Body of pancreas (tissue), 4 donors: ENCODE data around the gene DCAKD. TPM values are rescaled to one million over a fixed set of nuclear protein-coding genes. Genes with fewer than 3 reads are reported as not detected.
"Not testable (repeated sequence)": the region's sequence is repeated elsewhere in the genome, so short reads cannot be mapped to it uniquely, and the experiment has no call there.

ENCODE experiments used
- ATAC-seq: fragments of 150-250 bp; one replicate; pipeline ENCODE4 v1.9.1; 2016
- DNase-seq, 4 donors: peaks; one replicate each; pipeline ENCODE4 v3.0.0-alpha.2; 2019
- H3K27ac ChIP-seq, 4 donors: fragments of 200-600 bp; sonication (generic); 1 replicate in 3 of 4; 2 replicates in 1 of 4; pipeline versions ENCODE4 v1.5.1 to v1.6.1; 2016 to 2019; ENCODE audit warnings: mild to moderate bottlenecking in 1 of 4, mixed read lengths in 1 of 4, moderate library complexity in 1 of 4
- H3K27me3 ChIP-seq, 2 donors: fragments of 200-600 bp; sonication (generic); one replicate each; pipeline ENCODE4 v1.6.0; 2016; ENCODE audit warnings: mild to moderate bottlenecking in 1 of 2
- H3K36me3 ChIP-seq, 2 donors: fragments of 200-600 bp; sonication (generic); replicated peaks in 1 of 2; 2 replicates each; pipeline ENCODE4 v1.5.1; 2016; ENCODE audit warnings: low read depth in 2 of 2; ENCODE audit not compliant: insufficient read depth in 1 of 2
- H3K4me1 ChIP-seq: fragments of 200-600 bp; sonication (generic); one replicate; pipeline ENCODE4 v1.6.0; 2016
- H3K4me3 ChIP-seq, 2 donors: fragments of 200-600 bp; sonication (generic); 1 replicate in 1 of 2; 2 replicates in 1 of 2; pipeline ENCODE4 v1.5.1; 2016 to 2019
- H3K9me3 ChIP-seq, 3 donors: fragments of 200-600 bp; sonication (generic); 1 replicate in 2 of 3; 2 replicates in 1 of 3; pipeline ENCODE4 v1.5.1; 2016
- POLR2A ChIP-seq, 3 donors: fragments of 450-650 bp; IDR thresholded peaks; one replicate each; pipeline ENCODE4 v1.6.1; 2016; ENCODE audit warnings: antibody characterized with exemption in 3 of 3, mild to moderate bottlenecking in 2 of 3
- WGBS, 2 donors: methylation state at CpG; one replicate each; pipeline ENCODE4 v1.1.5; 2017; 5-methylcytosine and 5-hydroxymethylcytosine counted together
- intact Hi-C: fragments of 100-400 bp; cut with DNase I; formaldehyde crosslinking; loops from one replicate; pipeline ENCODE4 v1.15.1; 2023
- total RNA-seq, 2 donors: library from RNA; depleted of rRNA; stranded (reverse); fragments of >200 nt; gene quantifications; one replicate each; pipeline ENCODE4 v1.1.0, GENCODE V29; 2016
- TF ChIP-seq, protein P1 (sequence below), 7 experiments: fragments of 450-650 bp in 4 of 7; fragments of 200-600 bp in 3 of 7; sonication (generic) in 3 of 7; IDR thresholded peaks; one replicate each; pipeline ENCODE4 v1.5.1; 2016 to 2019; ENCODE audit warnings: antibody characterized with exemption in 7 of 7

The DCAKD gene
- total RNA-seq, 2 donors from 2014 or later: 19.8 to 20.8 TPM

DNA sequence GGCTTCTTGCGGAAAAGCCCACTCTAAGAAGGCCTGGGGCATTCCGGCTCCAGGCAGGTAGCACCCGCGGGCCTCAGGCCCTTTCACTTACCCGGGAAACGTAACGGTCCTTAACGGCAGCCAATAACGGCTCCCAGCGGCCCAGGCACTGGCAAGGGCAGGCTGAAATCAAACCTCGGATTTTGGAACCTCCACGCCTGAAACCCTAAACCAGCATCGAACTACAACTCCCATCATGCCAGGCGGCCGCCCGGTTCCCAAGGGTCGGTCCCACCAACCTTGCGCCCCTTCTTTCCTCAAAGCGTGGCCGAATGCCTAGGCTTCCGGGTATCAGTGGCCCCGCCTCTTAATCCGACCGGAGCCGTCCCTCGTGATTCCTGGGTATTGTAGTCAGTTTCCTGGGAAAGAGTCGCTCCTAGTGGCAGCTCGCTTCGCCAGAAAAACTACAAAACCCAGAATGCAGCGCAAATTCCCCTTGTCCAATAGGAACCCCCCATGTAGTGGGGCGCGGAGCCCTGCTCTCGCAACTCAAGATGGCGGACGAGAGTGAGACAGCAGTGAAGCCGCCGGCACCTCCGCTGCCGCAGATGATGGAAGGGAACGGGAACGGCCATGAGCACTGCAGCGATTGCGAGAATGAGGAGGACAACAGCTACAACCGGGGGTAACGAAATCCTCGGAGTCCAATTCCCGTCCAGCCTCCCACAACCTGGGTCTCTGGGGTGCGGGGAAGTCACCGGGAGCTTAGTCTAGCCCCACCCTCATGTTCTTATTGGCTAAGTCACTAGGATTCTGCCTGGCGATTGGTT lies 9.6 kb upstream of the DCAKD start, which contains the start of gene NMT1:
TSS of gene NMT1 (plus strand) at position 521 of the 809 bp plus-strand sequence. CDS start at position 534, 13 bp downstream.
- TF ChIP-seq POLR2A (IDR thresholded peaks at IDR 0.05): peak; percentile 29 to 86 (median 80)
- TF ChIP-seq, protein P1, sequence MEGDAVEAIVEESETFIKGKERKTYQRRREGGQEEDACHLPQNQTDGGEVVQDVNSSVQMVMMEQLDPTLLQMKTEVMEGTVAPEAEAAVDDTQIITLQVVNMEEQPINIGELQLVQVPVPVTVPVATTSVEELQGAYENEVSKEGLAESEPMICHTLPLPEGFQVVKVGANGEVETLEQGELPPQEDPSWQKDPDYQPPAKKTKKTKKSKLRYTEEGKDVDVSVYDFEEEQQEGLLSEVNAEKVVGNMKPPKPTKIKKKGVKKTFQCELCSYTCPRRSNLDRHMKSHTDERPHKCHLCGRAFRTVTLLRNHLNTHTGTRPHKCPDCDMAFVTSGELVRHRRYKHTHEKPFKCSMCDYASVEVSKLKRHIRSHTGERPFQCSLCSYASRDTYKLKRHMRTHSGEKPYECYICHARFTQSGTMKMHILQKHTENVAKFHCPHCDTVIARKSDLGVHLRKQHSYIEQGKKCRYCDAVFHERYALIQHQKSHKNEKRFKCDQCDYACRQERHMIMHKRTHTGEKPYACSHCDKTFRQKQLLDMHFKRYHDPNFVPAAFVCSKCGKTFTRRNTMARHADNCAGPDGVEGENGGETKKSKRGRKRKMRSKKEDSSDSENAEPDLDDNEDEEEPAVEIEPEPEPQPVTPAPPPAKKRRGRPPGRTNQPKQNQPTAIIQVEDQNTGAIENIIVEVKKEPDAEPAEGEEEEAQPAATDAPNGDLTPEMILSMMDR (IDR thresholded peaks at IDR 0.05): peak in 2 of 7 experiments; percentile 25 to 44
- ATAC-seq: peak; percentile 98
- H3K4me1 ChIP-seq: peaks cover 47% of the 10 kb centered on the region
- H3K4me3 ChIP-seq: peak within 1 kb of the TSS; percentile 26 to 89
- no peaks in the 10 kb centered on the region for H3K9me3 ChIP-seq
- peak within 1 kb of the TSS; percentile 56 to 88 (median 74) for H3K27ac ChIP-seq
- intact Hi-C loops: no loop called here
- H3K36me3 ChIP-seq: no peaks in the 10 kb centered on the region
- no peaks in the 10 kb centered on the region for H3K27me3 ChIP-seq
- WGBS, 2 donors: 0 to 1% methylated on average over 22 to 50 of the region's 50 CpGs
- DNase-seq: peak; percentile 97 to 99 (median 98)

DNA sequence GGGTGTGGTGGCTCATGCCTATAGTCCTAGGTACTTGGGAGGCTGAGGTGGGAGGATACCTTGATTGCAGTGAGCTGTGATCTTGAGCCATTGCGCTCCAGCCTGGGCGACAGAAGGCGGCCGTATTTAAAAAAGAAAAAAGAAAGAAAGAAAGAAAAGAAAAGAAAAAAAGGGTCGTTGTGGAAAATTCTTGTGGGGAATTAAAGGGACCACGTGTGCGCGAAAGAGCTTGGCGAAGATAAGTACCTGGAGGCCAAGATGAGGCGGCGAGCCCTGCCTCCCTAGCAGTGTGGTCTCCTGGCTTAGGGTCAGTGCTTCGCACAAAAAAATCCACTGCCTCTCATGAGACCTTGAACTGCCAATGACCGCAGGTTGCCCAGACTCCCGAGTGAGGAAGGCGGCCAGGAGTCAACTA lies 9.0 kb upstream of the DCAKD start:
- no peaks in the 10 kb centered on the region for H3K27me3 ChIP-seq
- intact Hi-C loops: no loop called here
- peak overlapping the region; percentile 26 to 89 for H3K4me3 ChIP-seq
- H3K36me3 ChIP-seq: no peaks in the 10 kb centered on the region
- no peaks in the 10 kb centered on the region for H3K9me3 ChIP-seq
- TF ChIP-seq, protein P1 (IDR thresholded peaks at IDR 0.05): no peak
- no peak for TF ChIP-seq POLR2A (IDR thresholded peaks at IDR 0.05)
- ATAC-seq: no peak
- 5 to 8% methylated on average over 15 of the region's 15 CpGs for WGBS, 2 donors
- peak overlapping the region; percentile 52 to 88 (median 74) for H3K27ac ChIP-seq
- DNase-seq: no peak
- peaks cover 47% of the 10 kb centered on the region for H3K4me1 ChIP-seq

- intact Hi-C loops: no loop called here
- no peaks in the 10 kb centered on the region for H3K27me3 ChIP-seq
- H3K36me3 ChIP-seq: no peaks in the 10 kb centered on the region
- DNase-seq (peak; percentile 26 to 63 (median 56)), ATAC-seq (no peak)
- peak overlapping the region; percentile 40 to 79 (median 74) for H3K27ac ChIP-seq
- no peak overlapping the region for H3K4me3 ChIP-seq
- TF ChIP-seq POLR2A (IDR thresholded peaks at IDR 0.05): peak; percentile 29 to 68 (median 43)
- TF ChIP-seq, protein P1 (IDR thresholded peaks at IDR 0.05): no peak
- 20 to 46% methylated on average over 16 to 22 of the region's 36 CpGs for WGBS, 2 donors
- H3K4me1 ChIP-seq: peaks cover 25% of the 10 kb centered on the region
- no peaks in the 10 kb centered on the region for H3K9me3 ChIP-seq
Measured at GRCh38 chr17:45052052-45052772, 780 bp upstream of the DCAKD start.

GRCh38 chr17:45051720-45052051 lies 254 bp upstream of the DCAKD start:
- no CpG with 5 or more reads among the region's 54 CpGs for WGBS, 2 donors
- not testable (repeated sequence) for ATAC-seq
- peak overlapping the region in 3 of 4 donors; percentile 74 to 79 (median 75) for H3K27ac ChIP-seq

DNA sequence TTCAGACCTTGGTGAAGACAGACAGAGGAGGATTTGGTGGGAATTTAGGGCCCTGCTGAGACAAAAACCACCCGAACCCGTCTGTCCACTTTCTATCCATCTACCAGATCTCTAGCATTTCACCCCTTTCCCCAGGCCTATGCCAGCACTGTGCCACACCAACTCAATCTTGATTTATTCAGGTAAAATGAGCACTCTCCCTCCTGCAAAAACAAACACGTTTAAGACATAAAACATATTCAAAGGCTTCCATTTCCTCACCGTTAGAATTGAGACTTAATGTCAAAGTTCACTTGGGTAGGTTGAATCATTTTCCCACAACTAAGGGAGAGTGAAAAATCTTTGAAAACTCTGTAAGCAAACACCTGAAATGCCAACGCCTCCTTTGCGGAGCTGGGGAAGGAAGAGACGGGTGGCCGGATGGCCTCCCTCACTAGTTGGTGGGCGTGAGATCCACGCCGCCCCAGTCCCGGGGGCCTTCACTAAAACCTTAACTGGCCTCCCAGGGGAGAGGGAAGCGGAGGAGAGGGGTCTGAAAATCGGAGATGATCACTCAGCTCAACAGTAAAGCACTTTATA lies 862 bp downstream of the DCAKD start:
- peak overlapping the region; percentile 4 to 6 for H3K4me3 ChIP-seq
- 1 to 4% methylated on average over 12 to 14 of the region's 14 CpGs for WGBS, 2 donors
- H3K36me3 ChIP-seq: no peaks in the 10 kb centered on the region
- H3K4me1 ChIP-seq: peaks cover 25% of the 10 kb centered on the region
- H3K27ac ChIP-seq: peak overlapping the region; percentile 78 to 94 (median 84)
- TF ChIP-seq, protein P1 (IDR thresholded peaks at IDR 0.05): no peak
- no peak for TF ChIP-seq POLR2A (IDR thresholded peaks at IDR 0.05)
- intact Hi-C loops: no loop called here
- DNase-seq: peak in 3 of 4 donors; percentile 20 to 36 (median 36)
- H3K27me3 ChIP-seq: no peaks in the 10 kb centered on the region
- peak; percentile 2 for ATAC-seq
- H3K9me3 ChIP-seq: no peaks in the 10 kb centered on the region

More at GRCh38 chr17:45051720-45052051, 254 bp upstream of the DCAKD start:
- peaks cover 25% of the 10 kb centered on the region for H3K4me1 ChIP-seq
- H3K27me3 ChIP-seq, H3K9me3 ChIP-seq, H3K36me3 ChIP-seq, DNase-seq, intact Hi-C loops, H3K4me3 ChIP-seq: not testable (repeated sequence)
